OCI-LY7 (cell line): ENCODE measurements around the gene C1orf35. TPM values are rescaled to one million over a fixed set of nuclear protein-coding genes. Genes with fewer than 3 reads are reported as not detected.

Experiments
- BruUV-seq: library from RNA; stranded (reverse); fragments of 400-500 nt; replicated peaks from 2 replicates; lab custom pipeline; 2021; lab: Mats Ljungman, UMichigan
- CTCF ChIA-PET: fragments of 300-600 bp; sonication (Branson Sonifier 250); formaldehyde crosslinking; loops from one replicate; lab custom pipeline; 2022; ENCODE audit warnings: antibody characterized with exemption; ENCODE audit not compliant: unreplicated experiment; lab: Charles Lee
- POLR2A ChIA-PET: fragments of 300-600 bp; sonication (Branson Sonifier 250); formaldehyde crosslinking; loops from one replicate; lab custom pipeline; 2022; ENCODE audit warnings: antibody characterized with exemption; lab: Charles Lee
- DNase-seq: peaks from one replicate; pipeline ENCODE4 v3.0.0-alpha.2; 2015; ENCODE audit warnings: low spot score
- H2AFZ ChIP-seq: fragments of 200-600 bp; sonication (generic), shearing (Covaris generic); 2 replicates; pipeline ENCODE4 v1.6.1; 2014; ENCODE audit warnings: mild to moderate bottlenecking, antibody characterized with exemption, low read length, moderate library complexity
- H3K27ac ChIP-seq: fragments of 200-600 bp; sonication (generic); 2 replicates; pipeline ENCODE4 v1.5.1; 2014; ENCODE audit warnings: mixed run types, low read depth, mild to moderate bottlenecking, moderate library complexity, low read length, inconsistent platforms; ENCODE audit not compliant: poor library complexity, severe bottlenecking
- H3K36me3 ChIP-seq: fragments of 200-600 bp; sonication (generic); 2 replicates; pipeline ENCODE4 v1.6.1; 2014; ENCODE audit warnings: mild to moderate bottlenecking, antibody characterized with exemption, low read length, moderate library complexity, mixed read lengths; ENCODE audit not compliant: insufficient read depth
- H3K4me1 ChIP-seq: fragments of 200-600 bp; sonication (generic); 2 replicates; pipeline ENCODE4 v1.5.1; 2014; ENCODE audit warnings: mild to moderate bottlenecking, low read length; ENCODE audit not compliant: insufficient read depth, poor library complexity, severe bottlenecking
- H3K4me2 ChIP-seq: fragments of 200-600 bp; sonication (generic); 2 replicates; pipeline ENCODE4 v1.6.1; 2014; ENCODE audit warnings: mild to moderate bottlenecking, low read length
- H3K4me3 ChIP-seq: fragments of 200-600 bp; sonication (generic); 2 replicates; pipeline ENCODE4 v1.5.1; 2014; ENCODE audit warnings: mild to moderate bottlenecking, low read depth, low read length; ENCODE audit not compliant: poor library complexity, severe bottlenecking
- H3K79me2 ChIP-seq: fragments of 200-600 bp; sonication (generic); 2 replicates; pipeline ENCODE4 v1.6.1; 2016; ENCODE audit warnings: low read depth, mild to moderate bottlenecking, low read length, moderate library complexity, mixed read lengths; ENCODE audit not compliant: insufficient read depth
- H3K9me2 ChIP-seq: fragments of 200-600 bp; sonication (generic); 2 replicates; pipeline ENCODE4 v1.6.1; 2016; ENCODE audit warnings: mild to moderate bottlenecking, low read length, mixed read lengths; ENCODE audit not compliant: insufficient read depth
- H3K9me3 ChIP-seq: fragments of 200-600 bp; sonication (generic); 2 replicates; pipeline ENCODE4 v1.6.1; 2014; ENCODE audit warnings: mild to moderate bottlenecking, mixed run types, low read length, mixed read lengths
- H4K20me1 ChIP-seq: fragments of 200-600 bp; sonication (generic); 2 replicates; pipeline ENCODE4 v1.6.1; 2014; ENCODE audit warnings: mild to moderate bottlenecking, antibody characterized with exemption, low read length, moderate library complexity, mixed read lengths; ENCODE audit not compliant: insufficient read depth
- EZH2phosphoT487 ChIP-seq: fragments of 200-600 bp; sonication (generic); IDR thresholded peaks from 2 replicates; pipeline ENCODE4 v1.6.1; 2018; ENCODE audit warnings: low read depth, borderline replicate concordance, mild to moderate bottlenecking, mixed run types, antibody characterized with exemption, low read length, moderate library complexity, mixed read lengths
- intact Hi-C: fragments of 100-400 bp; cut with micrococcal nuclease; formaldehyde crosslinking; loops from one replicate; pipeline ENCODE4 v1.10.0; 2022; ENCODE audit not compliant: unreplicated experiment
- total RNA-seq, 2 experiments: library from RNA; depleted of rRNA in 1 of 2; stranded (reverse); fragments of >200 nt in 1 of 2; shearing (Covaris generic) in 1 of 2; gene quantifications; 2 replicates each; pipeline ENCODE4 v1.2.3, GENCODE V29; 2014 to 2022
- TF ChIP-seq, protein P1 (sequence below): fragments of 200-600 bp; sonication (generic); conservative IDR thresholded peaks from 2 replicates; pipeline ENCODE4 v1.5.1; 2014; ENCODE audit warnings: mild to moderate bottlenecking, antibody characterized with exemption, low read length, moderate library complexity, mixed read lengths

C1orf35 gene
- total RNA-seq, 2 experiments from 2014 or later = 30.7 to 33.3 TPM

GRCh38 chr1:228101994-228102790 lies 933 bp downstream of the C1orf35 start:
- Histone ChIP-seq H3K79me2 (no peaks in the 10 kb centered on the region), H3K9me3 (no peaks in the 10 kb centered on the region), H3K9me2 (no peaks in the 10 kb centered on the region), H4K20me1 (no peaks in the 10 kb centered on the region; the same call in 1 of the 2 replicates), H3K4me2 (peak overlapping the region; percentile 74), H3K4me3 (peak overlapping the region; percentile 81), H3K4me1 (peaks cover 23% of the 10 kb centered on the region), H2AFZ (no peak overlapping the region), H3K27ac (peak overlapping the region; percentile 14), H3K36me3 (peaks cover 53% of the 10 kb centered on the region)
- TF ChIP-seq, protein P1, sequence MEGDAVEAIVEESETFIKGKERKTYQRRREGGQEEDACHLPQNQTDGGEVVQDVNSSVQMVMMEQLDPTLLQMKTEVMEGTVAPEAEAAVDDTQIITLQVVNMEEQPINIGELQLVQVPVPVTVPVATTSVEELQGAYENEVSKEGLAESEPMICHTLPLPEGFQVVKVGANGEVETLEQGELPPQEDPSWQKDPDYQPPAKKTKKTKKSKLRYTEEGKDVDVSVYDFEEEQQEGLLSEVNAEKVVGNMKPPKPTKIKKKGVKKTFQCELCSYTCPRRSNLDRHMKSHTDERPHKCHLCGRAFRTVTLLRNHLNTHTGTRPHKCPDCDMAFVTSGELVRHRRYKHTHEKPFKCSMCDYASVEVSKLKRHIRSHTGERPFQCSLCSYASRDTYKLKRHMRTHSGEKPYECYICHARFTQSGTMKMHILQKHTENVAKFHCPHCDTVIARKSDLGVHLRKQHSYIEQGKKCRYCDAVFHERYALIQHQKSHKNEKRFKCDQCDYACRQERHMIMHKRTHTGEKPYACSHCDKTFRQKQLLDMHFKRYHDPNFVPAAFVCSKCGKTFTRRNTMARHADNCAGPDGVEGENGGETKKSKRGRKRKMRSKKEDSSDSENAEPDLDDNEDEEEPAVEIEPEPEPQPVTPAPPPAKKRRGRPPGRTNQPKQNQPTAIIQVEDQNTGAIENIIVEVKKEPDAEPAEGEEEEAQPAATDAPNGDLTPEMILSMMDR = peak; percentile 46; the same call in 1 of the 2 replicates
- no peak for TF ChIP-seq EZH2phosphoT487
- intact Hi-C loops = loop anchor here (1.0 kb wide), 2 partner anchors 18 to 103 kb away; no protein-coding TSS in a partner anchor
- DNase-seq = peak; percentile 57
- CTCF ChIA-PET = no interaction called here
- no TSS peak for BruUV-seq
- POLR2A ChIA-PET = interaction anchor here (0.5 kb wide), 1 partner anchor 20 kb away, joined by 4 read pairs; no protein-coding TSS in a partner anchor

DNA sequence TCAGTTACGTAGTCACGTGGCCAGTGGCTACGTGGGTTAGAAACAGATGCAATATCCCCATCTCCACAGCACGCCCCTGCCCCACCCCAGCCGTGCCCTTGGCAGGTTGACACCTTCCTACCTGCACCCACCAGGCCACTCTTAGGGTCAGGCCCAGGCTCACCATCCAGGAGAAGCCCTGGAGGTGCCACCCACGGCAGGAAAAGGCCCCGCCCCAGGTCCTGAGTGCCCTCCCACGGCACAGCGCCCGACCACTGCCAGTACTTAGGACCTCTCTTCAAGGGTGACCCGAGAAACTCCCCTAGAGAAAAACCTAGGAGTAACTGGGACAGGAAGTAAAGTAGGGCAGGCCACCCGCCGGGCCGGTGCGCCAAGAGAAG lies 1.5 kb downstream of the C1orf35 start:
- Histone ChIP-seq H3K79me2 (peaks cover 5% of the 10 kb centered on the region; the same call in 1 of the 2 replicates), H4K20me1 (no peaks in the 10 kb centered on the region; the same call in 1 of the 2 replicates), H3K4me3 (peak overlapping the region; percentile 81), H2AFZ (no peak overlapping the region), H3K4me1 (peaks cover 23% of the 10 kb centered on the region), H3K4me2 (peak overlapping the region; percentile 74), H3K36me3 (peaks cover 57% of the 10 kb centered on the region), H3K27ac (peak overlapping the region; percentile 14), H3K9me3 (no peaks in the 10 kb centered on the region), H3K9me2 (no peaks in the 10 kb centered on the region)
- CTCF ChIA-PET = no interaction called here
- TF ChIP-seq, protein P1 = no peak
- TF ChIP-seq EZH2phosphoT487 = no peak
- DNase-seq = no peak
- BruUV-seq = no TSS peak
- intact Hi-C loops = no loop called here
- POLR2A ChIA-PET = interaction anchor here (0.5 to 1.3 kb wide), 2 partner anchors 19 to 20 kb away, joined by 3 to 4 read pairs; no protein-coding TSS in a partner anchor
